Keratinocyte (primary cell): ENCODE data around the gene CEACAM20.

Source experiments
- EZH2 ChIP-seq: IDR thresholded peaks from one replicate; pipeline ENCODE4 v1.6.1; 2012; ENCODE audit warnings: inconsistent platforms, mild to moderate bottlenecking, low read length, moderate library complexity
- TF ChIP-seq, protein P1 (sequence below), 3 experiments: IDR thresholded peaks in 1 of 3; conservative IDR thresholded peaks in 1 of 3; optimal IDR thresholded peaks in 1 of 3; 2 replicates in 2 of 3; 3 replicates in 1 of 3; pipeline versions ENCODE3 to v1.5.1; 2011; ENCODE audit warnings: low read length in 3 of 3, mild to moderate bottlenecking in 3 of 3, moderate library complexity in 2 of 3, control low read depth in 1 of 3, inconsistent platforms in 1 of 3; ENCODE audit not compliant: insufficient read depth in 2 of 3; ENCODE audit errors: extremely low read depth in 1 of 3

- TF ChIP-seq, protein P1, sequence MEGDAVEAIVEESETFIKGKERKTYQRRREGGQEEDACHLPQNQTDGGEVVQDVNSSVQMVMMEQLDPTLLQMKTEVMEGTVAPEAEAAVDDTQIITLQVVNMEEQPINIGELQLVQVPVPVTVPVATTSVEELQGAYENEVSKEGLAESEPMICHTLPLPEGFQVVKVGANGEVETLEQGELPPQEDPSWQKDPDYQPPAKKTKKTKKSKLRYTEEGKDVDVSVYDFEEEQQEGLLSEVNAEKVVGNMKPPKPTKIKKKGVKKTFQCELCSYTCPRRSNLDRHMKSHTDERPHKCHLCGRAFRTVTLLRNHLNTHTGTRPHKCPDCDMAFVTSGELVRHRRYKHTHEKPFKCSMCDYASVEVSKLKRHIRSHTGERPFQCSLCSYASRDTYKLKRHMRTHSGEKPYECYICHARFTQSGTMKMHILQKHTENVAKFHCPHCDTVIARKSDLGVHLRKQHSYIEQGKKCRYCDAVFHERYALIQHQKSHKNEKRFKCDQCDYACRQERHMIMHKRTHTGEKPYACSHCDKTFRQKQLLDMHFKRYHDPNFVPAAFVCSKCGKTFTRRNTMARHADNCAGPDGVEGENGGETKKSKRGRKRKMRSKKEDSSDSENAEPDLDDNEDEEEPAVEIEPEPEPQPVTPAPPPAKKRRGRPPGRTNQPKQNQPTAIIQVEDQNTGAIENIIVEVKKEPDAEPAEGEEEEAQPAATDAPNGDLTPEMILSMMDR (optimal IDR thresholded peaks at IDR 0.05 in 1 of 3, IDR thresholded peaks at IDR 0.05 in 1 of 3, conservative IDR thresholded peaks at IDR 0.05 in 1 of 3; ENCODE audit: extremely low read depth in 1 of 3, insufficient read depth in 2 of 3, low read length in 3 of 3): no peak
- no peak for TF ChIP-seq EZH2
These were observed 20.0 kb upstream of the CEACAM20 start for GRCh38 chr19:44549507-44549906.
